ENCODE results near the gene RIMS1. TPM values are rescaled to one million over a fixed set of nuclear protein-coding genes. Genes with fewer than 3 reads are reported as not detected.

The RIMS1 gene
- total and polyA plus RNA-seq, 2 of the 13 experiments (the other 11 are each of a cell fraction or from before 2014, with no cell fraction given) = not detected

GRCh38 chr6:71929047-71929446 is 42.7 kb downstream of the RIMS1 start:
- DNase-seq (ENCODE audit: low spot score) (no peak), FAIRE-seq (no peak), ATAC-seq (no peak)
- 5% methylated on average over 1 of the region's 1 CpG for WGBS (ENCODE audit: low lambda C conversion rate)
- intact Hi-C loops (cut with micrococcal nuclease; ENCODE audit: unreplicated experiment) (no loop called here), in situ Hi-C loops (cut with HindIII; ENCODE audit: extremely low pct_ligation_motif_present, low pct_unique_long_range_greater_than_20kb) (no loop called here)
- Histone ChIP-seq H3K36me3 (replicated peaks in 1 of 2; ENCODE audit: control insufficient read depth in 1 of 2, insufficient read depth in 2 of 2, low read length in 2 of 2) (no peaks in the 10 kb centered on the region), H3K4me1 (ENCODE audit: insufficient read depth, low read length) (no peaks in the 10 kb centered on the region), H3K27me3 (ENCODE audit: control insufficient read depth in 1 of 2, insufficient read depth in 2 of 2, low read length in 2 of 2) (no peaks in the 10 kb centered on the region), H3K9me3 (ENCODE audit: low read length) (no peaks in the 10 kb centered on the region), H4K20me1 (ENCODE audit: insufficient read depth, low read length) (no peaks in the 10 kb centered on the region), H2AFZ (ENCODE audit: low read length) (no peak overlapping the region), H3K4me3 (replicated peaks in 1 of 3; ENCODE audit: insufficient read depth in 1 of 3, low read depth in 2 of 3, low read length in 3 of 3) (no peak overlapping the region), H3K9ac (ENCODE audit: insufficient read depth, low read depth, low read length) (no peak overlapping the region), H3K79me2 (ENCODE audit: insufficient read depth, low read length) (no peaks in the 10 kb centered on the region), H3K4me2 (ENCODE audit: low read depth, low read length) (no peak overlapping the region), H3K27ac (ENCODE audit: extremely low read length, insufficient read depth, low read length) (no peak overlapping the region)
- ChIA-PET CTCF (ENCODE audit: low intra/inter-chr PET ratio, low total read pairs) (no interaction called here), POLR2A (no interaction called here)
- BruUV-seq (replicated peaks) = no TSS peak
- TF ChIP-seq, protein P1, sequence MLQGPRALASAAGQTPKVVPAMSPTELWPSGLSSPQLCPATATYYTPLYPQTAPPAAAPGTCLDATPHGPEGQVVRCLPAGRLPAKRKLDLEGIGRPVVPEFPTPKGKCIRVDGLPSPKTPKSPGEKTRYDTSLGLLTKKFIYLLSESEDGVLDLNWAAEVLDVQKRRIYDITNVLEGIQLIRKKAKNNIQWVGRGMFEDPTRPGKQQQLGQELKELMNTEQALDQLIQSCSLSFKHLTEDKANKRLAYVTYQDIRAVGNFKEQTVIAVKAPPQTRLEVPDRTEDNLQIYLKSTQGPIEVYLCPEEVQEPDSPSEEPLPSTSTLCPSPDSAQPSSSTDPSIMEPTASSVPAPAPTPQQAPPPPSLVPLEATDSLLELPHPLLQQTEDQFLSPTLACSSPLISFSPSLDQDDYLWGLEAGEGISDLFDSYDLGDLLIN (CRISPR knock-in tag; IDR thresholded peaks at IDR 0.05; ENCODE audit: borderline replicate concordance) = no peak
- no peak for TF ChIP-seq KAT2B (IDR thresholded peaks at IDR 0.05; ENCODE audit: borderline replicate concordance, low read depth, low read length)
- no peak for TF ChIP-seq THAP9 (CRISPR knock-in tag; IDR thresholded peaks at IDR 0.05; ENCODE audit: borderline replicate concordance)
- TF ChIP-seq, protein P2, sequence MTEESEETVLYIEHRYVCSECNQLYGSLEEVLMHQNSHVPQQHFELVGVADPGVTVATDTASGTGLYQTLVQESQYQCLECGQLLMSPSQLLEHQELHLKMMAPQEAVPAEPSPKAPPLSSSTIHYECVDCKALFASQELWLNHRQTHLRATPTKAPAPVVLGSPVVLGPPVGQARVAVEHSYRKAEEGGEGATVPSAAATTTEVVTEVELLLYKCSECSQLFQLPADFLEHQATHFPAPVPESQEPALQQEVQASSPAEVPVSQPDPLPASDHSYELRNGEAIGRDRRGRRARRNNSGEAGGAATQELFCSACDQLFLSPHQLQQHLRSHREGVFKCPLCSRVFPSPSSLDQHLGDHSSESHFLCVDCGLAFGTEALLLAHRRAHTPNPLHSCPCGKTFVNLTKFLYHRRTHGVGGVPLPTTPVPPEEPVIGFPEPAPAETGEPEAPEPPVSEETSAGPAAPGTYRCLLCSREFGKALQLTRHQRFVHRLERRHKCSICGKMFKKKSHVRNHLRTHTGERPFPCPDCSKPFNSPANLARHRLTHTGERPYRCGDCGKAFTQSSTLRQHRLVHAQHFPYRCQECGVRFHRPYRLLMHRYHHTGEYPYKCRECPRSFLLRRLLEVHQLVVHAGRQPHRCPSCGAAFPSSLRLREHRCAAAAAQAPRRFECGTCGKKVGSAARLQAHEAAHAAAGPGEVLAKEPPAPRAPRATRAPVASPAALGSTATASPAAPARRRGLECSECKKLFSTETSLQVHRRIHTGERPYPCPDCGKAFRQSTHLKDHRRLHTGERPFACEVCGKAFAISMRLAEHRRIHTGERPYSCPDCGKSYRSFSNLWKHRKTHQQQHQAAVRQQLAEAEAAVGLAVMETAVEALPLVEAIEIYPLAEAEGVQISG (CRISPR knock-in tag; IDR thresholded peaks at IDR 0.05) = no peak
- no peak for TF ChIP-seq ISL2 (CRISPR knock-in tag; IDR thresholded peaks at IDR 0.05)
- TF ChIP-seq, protein P3, sequence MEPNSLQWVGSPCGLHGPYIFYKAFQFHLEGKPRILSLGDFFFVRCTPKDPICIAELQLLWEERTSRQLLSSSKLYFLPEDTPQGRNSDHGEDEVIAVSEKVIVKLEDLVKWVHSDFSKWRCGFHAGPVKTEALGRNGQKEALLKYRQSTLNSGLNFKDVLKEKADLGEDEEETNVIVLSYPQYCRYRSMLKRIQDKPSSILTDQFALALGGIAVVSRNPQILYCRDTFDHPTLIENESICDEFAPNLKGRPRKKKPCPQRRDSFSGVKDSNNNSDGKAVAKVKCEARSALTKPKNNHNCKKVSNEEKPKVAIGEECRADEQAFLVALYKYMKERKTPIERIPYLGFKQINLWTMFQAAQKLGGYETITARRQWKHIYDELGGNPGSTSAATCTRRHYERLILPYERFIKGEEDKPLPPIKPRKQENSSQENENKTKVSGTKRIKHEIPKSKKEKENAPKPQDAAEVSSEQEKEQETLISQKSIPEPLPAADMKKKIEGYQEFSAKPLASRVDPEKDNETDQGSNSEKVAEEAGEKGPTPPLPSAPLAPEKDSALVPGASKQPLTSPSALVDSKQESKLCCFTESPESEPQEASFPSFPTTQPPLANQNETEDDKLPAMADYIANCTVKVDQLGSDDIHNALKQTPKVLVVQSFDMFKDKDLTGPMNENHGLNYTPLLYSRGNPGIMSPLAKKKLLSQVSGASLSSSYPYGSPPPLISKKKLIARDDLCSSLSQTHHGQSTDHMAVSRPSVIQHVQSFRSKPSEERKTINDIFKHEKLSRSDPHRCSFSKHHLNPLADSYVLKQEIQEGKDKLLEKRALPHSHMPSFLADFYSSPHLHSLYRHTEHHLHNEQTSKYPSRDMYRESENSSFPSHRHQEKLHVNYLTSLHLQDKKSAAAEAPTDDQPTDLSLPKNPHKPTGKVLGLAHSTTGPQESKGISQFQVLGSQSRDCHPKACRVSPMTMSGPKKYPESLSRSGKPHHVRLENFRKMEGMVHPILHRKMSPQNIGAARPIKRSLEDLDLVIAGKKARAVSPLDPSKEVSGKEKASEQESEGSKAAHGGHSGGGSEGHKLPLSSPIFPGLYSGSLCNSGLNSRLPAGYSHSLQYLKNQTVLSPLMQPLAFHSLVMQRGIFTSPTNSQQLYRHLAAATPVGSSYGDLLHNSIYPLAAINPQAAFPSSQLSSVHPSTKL (CRISPR knock-in tag; IDR thresholded peaks at IDR 0.05) = no peak
- TF ChIP-seq, protein P4, sequence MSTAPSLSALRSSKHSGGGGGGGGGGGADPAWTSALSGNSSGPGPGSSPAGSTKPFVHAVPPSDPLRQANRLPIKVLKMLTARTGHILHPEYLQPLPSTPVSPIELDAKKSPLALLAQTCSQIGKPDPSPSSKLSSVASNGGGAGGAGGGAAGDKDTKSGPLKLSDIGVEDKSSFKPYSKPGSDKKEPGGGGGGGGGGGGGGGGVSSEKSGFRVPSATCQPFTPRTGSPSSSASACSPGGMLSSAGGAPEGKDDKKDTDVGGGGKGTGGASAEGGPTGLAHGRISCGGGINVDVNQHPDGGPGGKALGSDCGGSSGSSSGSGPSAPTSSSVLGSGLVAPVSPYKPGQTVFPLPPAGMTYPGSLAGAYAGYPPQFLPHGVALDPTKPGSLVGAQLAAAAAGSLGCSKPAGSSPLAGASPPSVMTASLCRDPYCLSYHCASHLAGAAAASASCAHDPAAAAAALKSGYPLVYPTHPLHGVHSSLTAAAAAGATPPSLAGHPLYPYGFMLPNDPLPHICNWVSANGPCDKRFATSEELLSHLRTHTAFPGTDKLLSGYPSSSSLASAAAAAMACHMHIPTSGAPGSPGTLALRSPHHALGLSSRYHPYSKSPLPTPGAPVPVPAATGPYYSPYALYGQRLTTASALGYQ (CRISPR knock-in tag; IDR thresholded peaks at IDR 0.05) = no peak
- TF ChIP-seq ZMYM2 (CRISPR knock-in tag; IDR thresholded peaks at IDR 0.05) = no peak
- TF ChIP-seq ZNF781 (CRISPR knock-in tag; IDR thresholded peaks at IDR 0.05; ENCODE audit: borderline replicate concordance, not compliant biosample characterization) = no peak
- no peak for TF ChIP-seq HNRNPK (IDR thresholded peaks at IDR 0.05; ENCODE audit: low read depth, low read length, poor library complexity, severe bottlenecking)
- no peak for TF ChIP-seq ZNF34 (CRISPR knock-in tag; IDR thresholded peaks at IDR 0.05; ENCODE audit: borderline replicate concordance)

All from HepG2 (cell line).